GM19397 (cell line): ENCODE data around the gene SEC24B.

Experiments
- ATAC-seq: cut with Tn5 transposase; IDR thresholded peaks from one replicate; pipeline ENCODE4 v1.9.1; 2021; ENCODE audit warnings: mild to moderate bottlenecking, moderate library complexity; ENCODE audit not compliant: unreplicated experiment

SEC24B gene

GRCh38 chr4:109433205-109434006 is at the start of gene SEC24B:
Gene SEC24B, plus strand, starts transcription at chr4:109433815. Its CDS starts 55 bp downstream, at chr4:109433870.
- ATAC-seq: peak; percentile 95

- no peak for ATAC-seq
These were observed 49.8 kb upstream of the SEC24B start for GRCh38 chr4:109383823-109384222.

GRCh38 chr4:109385260-109385659 is 48.4 kb upstream of the SEC24B start:
- no peak for ATAC-seq

- ATAC-seq: peak; percentile 75
These were observed 44.1 kb upstream of the SEC24B start for GRCh38 chr4:109389369-109390114.

- ATAC-seq: no peak
These were observed 43.4 kb upstream of the SEC24B start for GRCh38 chr4:109390115-109390768.

- ATAC-seq: no peak
These were observed 37.9 kb upstream of the SEC24B start for GRCh38 chr4:109395694-109396093.

GRCh38 chr4:109398928-109399327 is 34.7 kb upstream of the SEC24B start:
- ATAC-seq: no peak

- peak; percentile 68 for ATAC-seq
These were observed 27.2 kb upstream of the SEC24B start for GRCh38 chr4:109406337-109406931.

GRCh38 chr4:109407027-109407737 is 26.4 kb upstream of the SEC24B start:
- ATAC-seq: no peak

- no peak for ATAC-seq
These were observed 24.9 kb upstream of the SEC24B start for GRCh38 chr4:109408711-109409110.

- no peak for ATAC-seq
These were observed 23.4 kb upstream of the SEC24B start for GRCh38 chr4:109410226-109410625.

- ATAC-seq: no peak
These were observed 22.8 kb upstream of the SEC24B start for GRCh38 chr4:109410776-109411175.

- no peak for ATAC-seq
These were observed 21.7 kb upstream of the SEC24B start for GRCh38 chr4:109411964-109412363.

GRCh38 chr4:109412776-109413175 is 20.8 kb upstream of the SEC24B start:
- no peak for ATAC-seq

- ATAC-seq: no peak
These were observed 18.7 kb upstream of the SEC24B start for GRCh38 chr4:109414938-109415337.

GRCh38 chr4:109418588-109418987 is 15.0 kb upstream of the SEC24B start:
- ATAC-seq: no peak

GRCh38 chr4:109419679-109420078 is 13.9 kb upstream of the SEC24B start:
- no peak for ATAC-seq

GRCh38 chr4:109424093-109424841 is 9.3 kb upstream of the SEC24B start:
- no peak for ATAC-seq

GRCh38 chr4:109425405-109425804 is 8.2 kb upstream of the SEC24B start:
- no peak for ATAC-seq

- ATAC-seq: no peak
These were observed 4.1 kb upstream of the SEC24B start for GRCh38 chr4:109429545-109429944.
